ENCODE results near the gene SOWAHC. TPM values are rescaled to one million over a fixed set of nuclear protein-coding genes. Genes with fewer than 3 reads are reported as not detected.

Gene SOWAHC
- total RNA-seq, 1 donor from 2014 or later, result 25.5 TPM

DNA sequence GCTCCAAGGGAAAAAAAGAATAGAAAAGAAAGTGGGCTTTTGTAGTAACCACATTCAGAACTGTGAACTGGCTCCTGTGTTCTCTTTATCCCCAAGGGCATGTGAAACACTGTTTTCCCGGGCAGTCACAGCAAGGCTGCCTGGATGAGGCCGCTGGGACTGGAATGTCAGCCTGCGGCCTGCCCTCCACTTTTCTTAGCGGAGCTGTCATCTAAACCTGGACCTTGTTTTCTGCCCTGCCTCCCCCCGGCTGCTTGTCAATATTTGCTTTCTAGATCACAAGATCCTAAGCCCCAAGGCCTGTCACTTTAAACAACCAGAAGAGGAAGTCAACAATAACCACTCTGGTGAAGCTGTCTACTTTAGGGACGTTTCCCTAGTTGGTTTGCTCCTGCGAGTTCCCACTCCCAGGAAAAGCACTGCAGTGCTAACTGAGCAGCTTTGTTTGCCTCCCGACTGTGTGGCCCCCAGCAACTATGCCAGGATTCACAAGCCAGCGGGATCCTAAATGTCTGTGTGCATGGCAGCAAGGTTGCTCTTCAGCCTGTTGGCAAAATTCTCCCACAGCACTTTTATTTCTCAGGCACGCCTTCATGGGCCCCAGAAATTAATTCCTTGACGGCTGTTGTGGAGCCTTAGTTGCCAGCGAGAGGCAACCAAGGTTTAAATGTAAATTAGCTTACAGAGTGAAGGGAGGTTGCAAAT lies 30.6 kb downstream of the SOWAHC start:
- H3K27ac ChIP-seq, result no peak overlapping the region
- H3K27me3 ChIP-seq, result no peaks in the 10 kb centered on the region
- H3K9me3 ChIP-seq, result no peaks in the 10 kb centered on the region
- no peaks in the 10 kb centered on the region for H3K36me3 ChIP-seq
- no peak for DNase-seq (ENCODE audit: extremely low spot score in 2 of 2)
- H3K4me1 ChIP-seq, result peaks cover 15% of the 10 kb centered on the region
- intact Hi-C loops (cut with DNase I), result no loop called here
- TF ChIP-seq CTCF (IDR thresholded peaks at IDR 0.05) (no peak), POLR2AphosphoS5 (IDR thresholded peaks at IDR 0.05; ENCODE audit: insufficient read depth in 1 of 2, low read depth in 1 of 2) (no peak), POLR2A (IDR thresholded peaks at IDR 0.05) (no peak)
- H3K4me3 ChIP-seq, result no peak overlapping the region

GRCh38 chr2:109645412-109646184 lies 31.4 kb downstream of the SOWAHC start:
- intact Hi-C loops (cut with DNase I), result no loop called here
- Histone ChIP-seq H3K36me3 (no peaks in the 10 kb centered on the region), H3K4me1 (peaks cover 15% of the 10 kb centered on the region), H3K9me3 (no peaks in the 10 kb centered on the region), H3K27me3 (no peaks in the 10 kb centered on the region), H3K27ac (no peak overlapping the region), H3K4me3 (no peak overlapping the region)
- DNase-seq (ENCODE audit: extremely low spot score in 2 of 2), result no peak
- TF ChIP-seq POLR2AphosphoS5 (IDR thresholded peaks at IDR 0.05; ENCODE audit: insufficient read depth in 1 of 2, low read depth in 1 of 2), result no peak
- no peak for TF ChIP-seq CTCF (IDR thresholded peaks at IDR 0.05)
- TF ChIP-seq POLR2A (IDR thresholded peaks at IDR 0.05), result no peak

DNA sequence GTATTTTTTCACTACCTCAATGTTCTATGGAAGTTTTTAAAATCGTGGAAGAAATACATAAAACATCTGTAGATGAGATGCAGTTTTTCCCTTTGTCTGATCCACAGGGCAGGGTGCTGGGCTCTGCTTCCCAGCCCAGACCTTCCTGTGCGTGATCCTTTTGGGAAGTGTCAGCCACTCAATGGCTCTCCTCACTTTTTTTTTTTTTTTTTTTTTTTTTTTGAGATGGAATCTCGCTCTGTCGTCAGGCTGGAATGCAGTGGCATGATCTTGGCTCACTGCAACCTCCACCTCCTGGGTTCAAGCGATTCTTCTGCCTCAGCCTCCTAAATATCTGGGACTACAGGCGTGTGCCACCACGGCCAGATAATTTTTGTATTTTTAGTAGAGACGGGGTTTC lies 32.8 kb downstream of the SOWAHC start:
- intact Hi-C loops (cut with DNase I), result no loop called here
- Histone ChIP-seq H3K4me3 (no peak overlapping the region), H3K4me1 (peaks cover 15% of the 10 kb centered on the region), H3K9me3 (no peaks in the 10 kb centered on the region), H3K27me3 (no peaks in the 10 kb centered on the region), H3K27ac (no peak overlapping the region), H3K36me3 (no peaks in the 10 kb centered on the region)
- DNase-seq (ENCODE audit: extremely low spot score in 2 of 2), result no peak
- no peak for TF ChIP-seq POLR2AphosphoS5 (IDR thresholded peaks at IDR 0.05; ENCODE audit: insufficient read depth in 1 of 2, low read depth in 1 of 2)

- intact Hi-C loops (cut with DNase I), result no loop called here
- Histone ChIP-seq H3K9me3 (no peaks in the 10 kb centered on the region), H3K27me3 (no peaks in the 10 kb centered on the region), H3K27ac (no peak overlapping the region), H3K4me1 (peaks cover 15% of the 10 kb centered on the region), H3K36me3 (no peaks in the 10 kb centered on the region), H3K4me3 (no peak overlapping the region)
- no peak for DNase-seq (ENCODE audit: extremely low spot score in 2 of 2)
- no peak for TF ChIP-seq CTCF (IDR thresholded peaks at IDR 0.05)
- no peak for TF ChIP-seq POLR2AphosphoS5 (IDR thresholded peaks at IDR 0.05; ENCODE audit: insufficient read depth in 1 of 2, low read depth in 1 of 2)
- no peak for TF ChIP-seq POLR2A (IDR thresholded peaks at IDR 0.05)
Measured at GRCh38 chr2:109647636-109648035, 33.5 kb downstream of the SOWAHC start.

DNA sequence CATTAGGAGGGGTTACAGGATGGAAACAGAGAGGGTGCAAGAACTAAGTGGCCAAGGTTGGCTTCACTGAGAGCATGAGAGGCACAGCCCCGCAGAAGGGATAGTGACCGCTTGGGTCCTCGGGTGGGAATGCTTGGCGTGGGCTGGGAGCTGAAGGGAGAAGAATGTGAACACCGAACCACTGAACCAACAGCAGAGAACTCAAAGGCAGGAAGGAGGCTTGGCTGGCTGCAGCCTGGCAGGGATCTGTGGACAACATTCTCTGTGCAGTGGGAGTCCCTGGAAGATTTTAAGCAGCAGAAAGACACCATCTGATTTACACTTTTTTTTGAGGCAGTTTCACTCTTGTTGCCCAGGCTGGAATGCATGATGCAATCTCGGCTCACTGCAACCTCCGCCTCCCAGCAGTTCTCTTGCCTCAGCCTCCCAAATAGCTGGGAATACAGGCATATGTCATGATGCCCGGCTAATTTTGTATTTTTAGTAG lies 33.9 kb downstream of the SOWAHC start:
- H3K9me3 ChIP-seq, result no peaks in the 10 kb centered on the region
- H3K4me1 ChIP-seq, result peaks cover 15% of the 10 kb centered on the region
- no peak for TF ChIP-seq POLR2A (IDR thresholded peaks at IDR 0.05)
- no peak for TF ChIP-seq CTCF (IDR thresholded peaks at IDR 0.05)
- TF ChIP-seq POLR2AphosphoS5 (IDR thresholded peaks at IDR 0.05; ENCODE audit: insufficient read depth in 1 of 2, low read depth in 1 of 2), result no peak
- no peak overlapping the region for H3K4me3 ChIP-seq
- H3K27me3 ChIP-seq, result no peaks in the 10 kb centered on the region
- DNase-seq (ENCODE audit: extremely low spot score in 2 of 2), result no peak
- no peak overlapping the region for H3K27ac ChIP-seq
- no peaks in the 10 kb centered on the region for H3K36me3 ChIP-seq
- intact Hi-C loops (cut with DNase I), result no loop called here
